Anterior cingulate cortex (tissue), 58 donors: ENCODE measurements around the gene PSMA5.
A peak's percentile ranks its signal among the peaks of the same experiment; 100 is the strongest.
"Not testable (repeated sequence)": the region's sequence is repeated elsewhere in the genome, so short reads cannot be mapped to it uniquely, and the experiment has no call there.

Experiments used
- DNase-seq, 58 donors: peaks; one replicate each; lab custom pipeline; 2025; lab: John Stamatoyannopoulos, UW

The PSMA5 gene

DNA sequence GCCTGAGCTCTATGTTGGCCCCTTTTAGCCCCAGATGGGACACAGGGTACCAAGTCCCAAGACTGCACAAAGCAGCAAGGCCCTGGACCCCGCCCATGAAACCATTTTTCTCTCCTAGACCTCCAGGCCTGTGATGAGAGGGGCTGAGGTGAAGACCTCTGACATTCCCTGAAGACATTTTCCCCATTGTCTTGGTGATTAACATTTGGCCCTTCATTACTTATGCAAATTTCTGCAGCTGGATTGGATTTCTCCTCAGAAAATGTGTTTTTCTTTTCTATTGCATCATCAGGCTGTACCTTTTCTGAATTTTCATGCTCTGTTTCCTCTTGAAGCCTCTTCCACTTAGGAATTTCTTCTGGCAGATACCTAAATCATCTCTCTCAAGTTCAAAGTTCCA lies 8.2 kb upstream of the PSMA5 start:
- no peak for DNase-seq

DNA sequence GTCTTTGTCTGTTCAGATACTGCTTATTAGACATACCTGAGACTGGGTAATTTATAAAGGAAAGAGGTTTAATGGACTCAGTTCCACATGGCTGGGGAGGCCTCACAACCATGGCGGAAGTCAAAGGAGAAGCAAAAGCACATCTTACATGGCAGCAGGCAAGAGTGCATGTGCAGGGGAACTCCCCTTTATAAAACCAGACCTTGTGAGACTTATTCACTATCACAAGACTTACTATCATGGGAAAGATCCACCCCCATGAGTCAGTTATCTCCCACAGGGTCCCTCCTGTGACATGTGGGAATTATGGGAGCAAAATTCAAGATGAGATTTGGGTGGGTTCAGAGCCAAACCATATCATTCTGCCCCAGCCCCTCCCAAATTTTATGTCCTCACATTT lies 7.1 kb upstream of the PSMA5 start:
- no peak for DNase-seq

DNA sequence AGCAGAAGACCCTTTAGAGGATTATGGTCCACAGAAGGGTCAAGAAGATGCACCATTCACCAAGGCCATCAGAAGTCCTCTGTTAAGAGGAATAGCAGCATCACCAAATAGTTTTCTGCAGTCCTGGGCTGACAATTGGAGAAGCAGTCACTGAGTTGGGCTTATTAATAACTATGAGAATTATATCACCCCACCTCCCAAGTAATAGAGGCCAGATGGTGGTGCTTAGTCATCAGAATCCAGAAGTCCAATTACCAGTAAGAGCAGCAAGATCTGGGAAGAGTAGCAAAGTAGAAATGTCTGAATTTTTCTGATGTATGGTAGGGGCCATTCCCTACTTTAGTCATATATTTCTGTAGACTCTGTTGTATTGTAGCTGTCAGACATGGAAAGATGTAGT lies 6.1 kb upstream of the PSMA5 start:
- DNase-seq: no peak

DNA sequence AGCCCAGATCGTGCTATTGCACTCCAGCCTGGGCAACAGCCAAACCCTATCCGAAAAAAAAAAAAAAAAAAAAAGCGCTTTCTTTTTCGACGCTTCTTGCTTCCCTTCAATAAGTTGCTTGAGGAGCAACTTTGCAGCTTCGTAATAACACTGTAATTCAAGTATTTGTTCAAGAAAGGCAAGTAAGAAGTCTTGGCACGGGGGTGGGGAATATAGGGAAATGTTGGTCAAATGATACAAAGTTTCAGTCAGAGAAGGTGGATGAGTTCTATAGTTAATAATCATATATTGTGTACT lies 871 bp upstream of the PSMA5 start:
- DNase-seq: no peak

DNA sequence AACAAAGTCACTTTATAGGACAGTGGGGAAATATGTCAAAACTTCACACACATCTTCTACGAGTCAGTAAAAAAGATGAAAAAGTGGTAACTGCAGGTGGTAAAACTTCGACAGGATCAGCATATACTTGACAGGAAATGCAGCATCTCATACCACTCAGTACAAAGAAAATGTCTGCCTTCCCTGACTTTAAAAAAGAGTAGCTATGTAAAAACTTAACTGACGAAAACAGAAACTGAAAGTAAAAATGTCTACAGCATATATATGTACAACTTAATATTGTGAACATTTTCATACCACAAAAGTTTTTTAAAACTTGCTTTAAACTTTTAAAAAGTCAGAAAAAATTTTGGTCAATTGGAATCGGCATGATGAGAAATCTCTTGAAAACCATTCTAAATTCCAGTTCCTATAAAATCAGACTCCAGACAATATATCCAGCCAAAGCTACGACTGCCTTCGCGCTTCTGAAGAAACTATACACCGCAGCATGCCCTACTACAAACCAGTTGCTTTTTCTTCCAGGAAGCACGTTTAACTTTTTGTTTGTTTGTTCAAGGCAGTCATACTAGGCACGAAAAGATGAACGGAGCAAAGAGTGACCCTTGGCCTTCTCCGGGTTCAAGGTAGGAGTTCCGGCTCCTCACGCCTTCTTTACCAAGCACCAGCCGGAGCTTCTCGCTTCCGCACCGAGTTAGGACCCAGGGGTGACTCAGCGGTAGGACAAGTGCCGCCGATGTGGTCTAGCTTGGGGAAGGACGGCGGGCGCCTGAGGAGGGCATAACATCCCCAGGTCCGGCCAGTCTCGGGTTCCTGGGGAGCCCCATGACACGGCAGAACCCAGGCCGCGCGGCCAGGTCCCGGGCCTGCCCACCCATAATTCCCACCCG lies 612 bp downstream of the PSMA5 start:
- peak in 6 of 58 donors; percentile 31 to 69 (median 51) for DNase-seq

DNA sequence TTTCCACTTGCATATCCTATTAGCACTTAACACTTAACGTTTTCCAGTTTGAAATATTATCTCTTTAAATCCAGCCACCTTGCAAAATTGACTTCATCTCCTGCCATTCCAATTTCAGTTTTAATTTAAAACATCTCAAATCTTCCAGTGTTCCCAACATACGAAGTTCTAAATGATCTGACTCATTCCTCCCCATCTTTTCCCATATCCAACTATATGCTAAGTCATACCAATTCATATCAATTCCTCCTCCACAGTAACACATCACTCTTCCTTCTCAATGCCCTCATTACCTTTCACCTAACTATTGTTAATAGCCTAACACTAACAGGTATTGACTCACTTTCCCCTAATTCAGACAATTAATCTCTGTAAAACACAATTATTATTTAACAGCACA lies 2.8 kb downstream of the PSMA5 start:
- no peak for DNase-seq

DNA sequence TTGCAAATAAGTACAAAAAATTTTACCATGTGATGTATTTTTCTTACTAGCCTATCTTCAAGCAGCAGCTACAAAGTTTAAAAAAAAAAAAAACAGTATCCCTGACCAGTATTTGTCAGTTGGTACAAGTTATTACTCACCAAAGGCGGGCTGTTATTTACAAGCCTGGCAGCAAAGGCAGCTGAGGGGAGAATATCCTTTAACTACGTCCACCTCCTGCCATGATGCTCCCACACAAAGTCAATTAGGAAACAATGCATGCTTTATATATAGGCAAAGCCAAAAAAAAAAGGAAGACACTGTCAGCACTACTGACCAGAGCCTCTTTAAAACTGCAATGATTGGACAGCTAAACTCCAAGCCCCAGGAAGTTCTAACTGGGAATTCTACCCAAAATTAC lies 13.7 kb downstream of the PSMA5 start:
- no peak for DNase-seq

DNA sequence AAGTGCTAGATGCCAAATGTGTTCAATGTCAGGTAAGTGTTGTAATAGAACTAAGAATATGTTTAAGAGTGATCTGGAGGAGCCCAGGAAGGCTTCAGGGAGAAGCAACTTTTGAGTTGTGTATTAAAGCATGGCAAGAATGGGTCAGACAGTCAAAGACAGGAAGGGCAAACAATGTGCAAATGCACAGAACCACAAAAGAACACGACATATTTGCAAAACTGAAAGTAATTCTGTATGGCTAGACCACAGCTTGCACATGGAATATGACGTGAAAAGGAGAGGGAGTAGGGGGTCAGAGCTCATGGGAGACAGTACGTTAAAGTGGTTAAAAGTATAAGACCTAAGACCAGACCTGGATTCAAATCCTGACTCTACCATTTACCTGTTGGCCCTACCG lies 21.4 kb downstream of the PSMA5 start:
- DNase-seq: no peak

DNA sequence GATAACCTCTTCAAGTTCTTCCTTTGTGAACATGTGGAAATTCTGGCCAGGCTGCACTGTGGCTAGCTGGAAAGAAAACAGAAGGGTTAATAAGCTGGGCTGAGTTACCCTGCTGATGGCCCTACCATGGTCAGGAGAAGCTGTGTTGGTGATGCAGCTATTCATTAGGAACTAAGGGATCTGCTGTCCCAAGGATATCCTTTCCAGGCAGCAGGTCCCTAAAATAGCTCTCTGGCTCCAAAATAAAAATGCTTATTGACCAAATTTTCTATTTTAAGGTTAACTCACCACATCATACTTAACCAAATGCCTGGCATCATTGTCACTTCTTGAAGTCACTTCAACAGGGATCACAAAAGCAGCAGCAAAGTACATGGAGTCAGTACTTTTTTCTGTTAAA lies 24.2 kb downstream of the PSMA5 start:
- DNase-seq: no peak

DNA sequence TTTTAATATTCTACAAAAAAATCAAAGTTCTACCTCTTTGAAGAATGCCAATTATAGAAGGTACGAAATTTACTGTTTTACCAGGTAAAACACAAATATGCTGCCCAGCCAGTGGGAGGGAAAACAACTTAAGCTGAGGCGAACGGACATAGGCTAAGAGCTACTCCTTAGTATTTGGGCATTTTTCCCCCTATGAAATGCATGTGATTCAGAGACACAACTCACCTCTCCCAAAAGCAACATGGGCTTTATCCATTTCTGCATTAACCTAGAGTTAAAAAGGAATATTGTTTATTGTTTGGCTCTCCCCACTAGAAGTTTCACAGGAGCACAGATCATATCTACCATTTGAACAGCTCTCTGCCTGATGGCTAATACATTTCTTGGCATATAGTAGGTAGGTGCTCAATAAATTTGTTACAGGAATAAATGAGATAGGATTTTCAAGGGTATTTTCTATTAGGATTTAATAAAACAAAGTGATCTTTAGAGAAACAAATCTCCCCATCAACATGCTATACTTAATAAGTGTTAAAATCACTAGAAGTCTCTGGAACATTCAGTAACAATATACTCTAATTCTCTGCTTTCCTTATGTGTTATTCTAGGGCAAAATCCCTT lies 26.1 kb downstream of the PSMA5 start:
- no peak for DNase-seq

DNA sequence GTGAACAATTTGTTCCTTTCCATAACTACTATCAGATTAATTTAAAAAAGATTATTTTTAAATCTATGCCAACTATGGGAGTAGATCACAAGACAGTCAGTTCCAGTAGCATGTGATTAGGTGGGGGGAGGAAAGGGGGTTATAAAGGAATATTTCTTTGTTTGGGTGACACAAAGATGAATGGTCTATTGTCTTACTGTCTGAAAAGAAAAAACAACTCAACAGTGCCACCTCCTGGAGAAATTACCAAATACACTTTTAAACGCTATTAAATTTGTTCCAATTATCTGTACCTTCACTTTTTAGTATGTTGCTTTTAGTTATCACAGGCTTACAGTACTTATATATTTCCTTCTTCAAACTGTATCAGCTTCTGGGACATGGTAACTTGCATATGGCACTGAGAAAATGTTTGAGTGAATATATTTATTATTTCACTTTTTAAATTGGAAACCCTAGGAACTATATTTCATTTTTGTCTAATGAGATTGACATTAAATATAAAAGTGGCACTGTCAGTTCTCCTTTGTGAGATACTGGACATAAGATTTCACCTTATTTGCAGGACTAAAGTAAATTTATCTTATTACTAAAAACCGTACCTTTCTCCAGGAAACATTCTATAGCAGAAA lies 26.8 kb downstream of the PSMA5 start:
- DNase-seq: peak in 5 of 58 donors; percentile 24 to 82 (median 45)

DNA sequence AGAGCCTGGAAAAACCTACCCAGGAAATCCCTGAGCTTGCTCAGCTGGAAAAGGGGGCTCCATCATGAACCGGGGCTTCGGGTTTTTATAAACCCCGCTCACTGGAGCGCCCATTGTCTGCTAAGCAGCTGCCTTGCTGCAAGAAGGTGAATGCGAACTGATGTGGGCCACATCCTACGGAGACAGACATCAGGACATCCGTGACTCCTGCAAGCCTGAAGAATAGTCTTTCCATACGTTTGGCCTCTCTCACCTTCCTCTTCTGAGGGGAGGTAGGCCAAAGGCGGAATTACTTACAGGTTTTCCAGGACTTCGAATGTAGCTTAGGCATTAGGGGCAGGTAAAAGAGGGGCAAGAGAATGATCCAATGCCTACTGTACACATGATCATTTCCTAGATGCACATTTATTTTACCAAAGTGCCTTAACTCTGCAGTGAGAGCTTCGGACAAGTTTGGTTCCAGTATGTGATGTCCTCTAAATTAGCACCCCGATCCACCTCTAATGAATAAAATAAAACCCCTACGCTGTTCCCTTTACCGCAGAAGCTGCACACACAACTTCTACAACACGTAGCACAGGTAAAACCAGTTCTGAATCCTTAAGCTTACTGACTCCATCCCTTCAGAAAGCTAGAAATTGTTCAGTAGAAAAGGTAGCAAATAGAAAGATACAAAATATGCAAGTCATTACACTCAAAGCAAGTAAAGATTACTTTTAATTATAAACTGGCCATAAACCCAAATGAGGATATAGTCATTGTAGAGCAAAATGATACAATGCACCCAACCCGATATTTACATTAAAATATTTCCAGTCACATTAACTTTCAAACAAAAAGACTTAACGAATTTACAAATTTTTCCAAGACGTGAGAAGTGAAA lies 27.7 kb downstream of the PSMA5 start:
- peak in 2 of 58 donors; percentile 64 to 65 for DNase-seq

DNA sequence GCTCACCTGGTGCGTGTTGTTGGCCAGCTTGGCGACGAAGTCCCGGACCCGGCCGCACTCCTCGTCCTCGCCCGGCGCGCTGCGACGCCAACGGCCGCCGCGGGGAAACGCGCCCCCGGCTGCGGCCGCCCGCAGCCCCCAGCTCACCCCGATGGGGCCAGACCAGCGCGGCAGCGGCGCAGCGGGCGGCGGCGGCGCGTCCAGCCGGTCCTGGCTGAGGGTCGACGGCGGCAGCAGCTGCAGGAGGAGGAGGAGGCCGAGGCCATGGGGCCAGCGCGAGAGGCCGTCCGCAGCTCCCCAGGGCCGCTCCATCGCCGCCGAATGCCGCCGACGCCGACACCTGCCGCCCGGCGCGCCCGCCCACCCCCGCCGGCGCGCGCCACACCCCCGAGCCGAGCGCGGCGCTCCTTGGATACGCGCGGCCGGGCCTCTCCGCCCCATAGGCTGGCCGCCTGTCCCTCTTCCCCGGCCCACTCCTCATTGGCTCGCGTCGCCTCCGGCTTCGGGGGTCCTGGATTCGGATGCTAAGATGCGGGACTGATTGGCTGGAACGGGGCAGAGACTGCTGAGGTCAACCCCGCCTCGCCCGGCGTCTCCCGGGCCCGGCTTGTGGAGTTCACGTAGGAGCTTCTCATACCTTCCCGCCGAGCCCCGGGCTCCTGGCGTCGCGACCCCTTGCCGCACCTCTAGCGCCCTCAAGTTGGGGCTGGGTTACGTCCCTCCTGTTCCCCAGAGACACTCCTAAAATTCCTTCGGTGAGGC lies 28.5 kb downstream of the PSMA5 start, which contains the start of gene SORT1:
Gene SORT1 (minus strand): TSS at position 338 of the 762 bp plus-strand sequence. CDS start 26 bp downstream, at position 312.
- DNase-seq: peak; percentile 71 to 98 (median 94)

DNA sequence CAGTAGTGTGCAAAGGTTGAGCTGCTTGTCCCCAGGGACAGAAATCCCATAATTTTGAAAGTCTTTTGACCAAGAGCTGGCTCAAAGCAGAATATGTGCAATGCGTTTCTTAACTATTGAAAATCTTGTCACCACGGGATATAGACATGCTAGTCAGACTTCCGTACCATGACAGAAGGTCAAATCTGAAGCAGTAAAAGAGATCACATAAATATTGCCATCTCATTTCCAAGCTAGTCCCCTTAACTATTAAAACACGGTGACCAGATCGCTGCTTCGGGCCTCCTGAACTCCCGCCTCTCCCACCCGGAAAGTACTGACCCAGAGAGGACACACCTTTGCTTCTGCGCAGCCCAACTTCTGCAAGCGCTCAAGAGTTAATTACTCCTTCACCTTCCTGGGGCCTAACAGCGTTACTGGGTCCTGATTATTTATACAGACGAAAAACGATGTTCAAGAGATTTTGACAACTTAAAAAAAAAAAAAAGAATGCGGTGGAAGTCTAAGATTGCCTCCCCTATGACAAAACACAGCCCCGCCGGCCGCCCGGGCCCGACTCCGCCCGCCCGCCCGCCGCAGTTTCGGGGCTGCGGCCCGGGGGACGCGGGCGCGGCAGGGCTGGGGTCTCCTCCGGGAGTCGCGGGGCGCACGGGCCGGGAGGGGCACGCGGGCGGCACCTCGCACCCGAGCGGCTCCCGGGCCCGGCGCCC lies 29.2 kb downstream of the PSMA5 start:
- peak in 2 of 58 donors; percentile 7 to 19 for DNase-seq

DNA sequence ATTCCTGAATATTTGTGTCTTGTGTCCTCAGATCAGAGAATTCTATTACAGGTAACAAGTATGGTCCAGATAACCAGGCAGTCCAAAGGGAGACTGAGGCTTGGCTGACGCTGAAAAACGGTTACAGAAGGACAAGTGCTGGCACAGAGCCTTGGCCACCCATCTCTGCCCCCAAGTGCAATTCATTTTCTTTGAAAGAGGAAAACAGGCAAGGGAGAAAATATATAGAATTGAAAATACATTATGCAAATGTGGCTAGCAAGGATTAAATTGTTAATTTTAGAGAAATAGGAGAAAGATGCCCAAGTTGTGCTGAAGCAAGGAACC lies 29.8 kb downstream of the PSMA5 start:
- DNase-seq: peak in 8 of 58 donors; percentile 10 to 44 (median 28)

DNA sequence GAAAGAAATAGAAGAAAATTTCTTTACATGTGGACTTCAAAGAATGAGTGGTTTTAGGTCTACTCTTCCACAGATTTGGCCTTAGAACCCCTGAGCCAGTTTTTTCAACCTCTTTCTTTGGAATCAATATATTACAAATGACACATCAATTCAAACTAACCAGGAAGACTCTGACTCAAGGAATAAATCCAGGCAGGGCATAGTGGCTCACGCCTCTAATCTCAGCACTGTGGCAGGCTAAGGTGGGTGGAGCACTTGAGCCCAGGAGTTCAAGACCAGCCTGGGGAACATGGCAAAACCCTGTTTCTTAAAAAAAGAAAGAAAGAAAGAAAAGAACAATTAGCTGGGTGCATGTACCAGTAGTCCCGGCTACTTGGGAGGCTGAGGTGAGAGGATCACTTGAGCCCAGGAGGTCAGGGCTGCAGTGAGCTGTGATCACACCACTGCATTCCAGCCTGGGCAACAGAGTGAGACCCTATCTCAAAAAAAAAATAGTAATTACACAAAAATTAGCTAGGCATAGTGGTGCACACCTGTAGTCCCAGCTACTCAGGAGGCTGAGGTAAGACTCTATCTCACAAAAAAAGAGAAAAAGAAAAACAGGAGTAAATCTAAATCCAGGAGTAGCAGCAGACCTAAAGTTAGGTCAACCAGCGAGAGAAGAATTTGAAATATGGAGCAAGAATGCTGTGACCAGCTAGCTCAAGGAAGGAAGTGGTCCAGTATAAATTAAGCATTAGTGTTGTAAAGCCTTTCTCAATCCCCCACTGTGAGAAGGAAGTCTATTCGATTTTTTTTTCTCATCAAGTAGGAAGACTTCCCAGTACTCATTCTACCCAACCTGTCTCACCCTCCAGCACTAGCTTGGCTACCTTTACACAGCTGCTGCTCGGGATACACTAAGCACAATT lies 30.4 kb downstream of the PSMA5 start:
- DNase-seq: no peak

DNA sequence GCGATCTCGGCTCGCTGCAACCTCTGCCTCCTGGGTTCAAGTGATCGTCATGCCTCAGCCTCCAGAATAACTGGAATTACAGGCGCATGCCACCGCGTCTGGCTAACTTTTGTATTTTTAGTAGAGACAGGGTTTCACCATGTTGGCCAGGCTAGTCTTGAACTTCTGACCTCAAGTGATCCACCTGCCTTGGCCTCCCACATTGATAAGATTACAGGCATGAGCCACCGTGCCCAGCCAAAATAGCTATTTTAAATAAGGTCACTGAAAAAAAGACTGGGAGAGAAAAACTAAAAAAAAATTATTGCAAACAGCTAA lies 31.0 kb downstream of the PSMA5 start:
- not testable (repeated sequence) for DNase-seq

DNA sequence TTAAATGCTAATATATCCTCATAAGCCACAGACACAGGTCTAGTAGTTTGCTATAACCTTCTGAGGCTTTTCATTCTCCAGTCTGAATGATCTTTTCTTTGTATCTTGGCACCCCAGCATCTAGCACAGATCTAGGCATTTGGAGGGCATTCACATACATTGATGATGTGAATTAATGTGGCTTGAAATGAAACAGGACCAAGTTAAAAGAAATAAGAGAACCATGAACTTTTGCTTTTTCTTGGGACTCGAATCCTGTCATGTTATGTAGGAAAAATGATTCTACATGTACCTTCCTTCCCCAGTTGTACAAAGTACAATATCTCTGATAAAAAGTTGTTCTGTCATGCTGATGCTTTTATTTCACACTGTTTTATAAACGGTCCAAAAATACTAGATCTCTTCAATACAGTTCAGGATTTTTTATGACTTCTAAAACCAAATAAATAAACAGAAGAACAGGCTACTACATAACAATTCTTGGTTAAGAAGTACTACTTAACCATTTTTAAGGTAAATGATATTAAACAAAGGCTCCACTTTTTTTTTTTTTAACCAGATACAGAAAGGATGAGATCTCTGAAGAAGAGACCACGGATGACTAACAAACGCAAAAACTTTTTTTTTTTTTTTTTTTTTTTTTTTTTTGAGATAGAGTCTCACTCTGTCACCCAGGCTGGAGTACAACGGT lies 31.5 kb downstream of the PSMA5 start:
- DNase-seq: no peak
